Pancreas (tissue), 10 donors: ENCODE measurements around the gene TOM1L1. TPM values are rescaled to one million over a fixed set of nuclear protein-coding genes. Genes with fewer than 3 reads are reported as not detected.
"Not testable (repeated sequence)": the region's sequence is repeated elsewhere in the genome, so short reads cannot be mapped to it uniquely, and the experiment has no call there.

Experiments
- ATAC-seq, 4 donors: fragments of 200-7000 bp; cut with Tn5 transposase; one replicate each; pipeline versions ENCODE4 v1.8.0 to v1.9.1; 2020; ENCODE audit warnings: mild to moderate bottlenecking in 4 of 4, moderate library complexity in 4 of 4
- DNase-seq, 6 donors: peaks; one replicate each; pipeline ENCODE4 v3.0.0-alpha.2; 2020
- FAIRE-seq: peaks from 2 replicates; lab custom pipeline; 2012; peaks lifted over from hg19 to GRCh38; lab: Jason Lieb, UNC
- H3K27ac ChIP-seq, 4 donors: fragments of 200-600 bp; sonication (generic); 1 replicate in 3 of 4; 2 replicates in 1 of 4; pipeline versions ENCODE4 v1.5.0 to v1.8.0; 2020
- H3K27me3 ChIP-seq, 4 donors: fragments of 200-600 bp; one replicate each; pipeline ENCODE4 v1.8.0; 2021
- H3K36me3 ChIP-seq, 3 donors: fragments of 200-600 bp; sonication (generic) in 1 of 3; one replicate each; pipeline versions ENCODE4 v1.5.0 to v1.8.0; 2020 to 2021
- H3K4me1 ChIP-seq, 3 donors: fragments of 200-600 bp; one replicate each; pipeline ENCODE4 v1.8.0; 2021
- H3K4me3 ChIP-seq, 4 donors: fragments of 200-600 bp; sonication (generic) in 2 of 4; one replicate each; pipeline versions ENCODE4 v1.5.0 to v1.8.0; 2020 to 2021
- H3K9me3 ChIP-seq, 4 donors: fragments of 200-600 bp; one replicate each; pipeline ENCODE4 v1.8.0; 2021
- CTCF ChIP-seq, 4 donors: fragments of 200-600 bp; sonication (generic) in 3 of 4; IDR thresholded peaks; one replicate each; pipeline versions ENCODE4 v1.5.0 to v1.8.0; 2021; ENCODE audit warnings: antibody characterized with exemption in 4 of 4
- WGBS, 2 donors: extraction: QIAGEN DNeasy Blood & Tissue Kit; methylation state at CpG; one replicate each; pipeline ENCODE4 v1.1.7; 2013; 5-methylcytosine and 5-hydroxymethylcytosine counted together
- intact Hi-C, 3 donors: fragments of 100-400 bp; cut with DNase I; formaldehyde crosslinking; loops; one replicate each; pipeline versions ENCODE4 v1.11.1 to v1.14.2; 2022
- polyA plus RNA-seq, 2 donors: library from polyadenylated mRNA; stranded (reverse); fragments of 200-250 nt; gene quantifications; one replicate each; pipeline ENCODE4 v1.2.3, GENCODE V29; 2013
- total RNA-seq, 6 donors: library from RNA; stranded (reverse); fragmentation: NEBNext Ultra II Directional in 4 of 6; extraction: Animal tissue kit (Norgen Biotek cat#: 25700) in 4 of 6; gene quantifications; one replicate each; pipeline versions ENCODE4 v1.2.1 to v1.2.4, GENCODE V29; 2021 to 2023
- donor health status: healthy with polysubstance abuse.
- donor health status: DM: no; HTN: no; CAD: no; lungs with moderate emphysema.
- donor health status: DM: no; HTN: no; CAD: no.
- donor health status: control.
- donor health status: control.
- donor health status: Bipolar disorder and iron deficiency.
- donor health status: DM: yes; HTN: yes; CAD: no.
- donor health status: DM: no; HTN: no; CAD: no.
- donor health status: DM: no; HTN: no; CAD: no.
- donor health status: DM: yes; HTN: yes; CAD: no.

Gene TOM1L1
- total and polyA plus RNA-seq, 8 donors = 14.2 to 39.0 (median 31.8) TPM

- no peak for ATAC-seq
- no peak for TF ChIP-seq CTCF (IDR thresholded peaks at IDR 0.05)
- Histone ChIP-seq H3K4me1 (peaks cover 0 to 11% (median 0%) of the 10 kb centered on the region in 3 donors), H3K36me3 (no peaks in the 10 kb centered on the region), H3K27me3 (no peaks in the 10 kb centered on the region), H3K9me3 (no peaks in the 10 kb centered on the region), H3K27ac (no peak overlapping the region), H3K4me3 (no peak overlapping the region)
- DNase-seq = no peak
- FAIRE-seq = no peak
- 48 to 49% methylated on average over 2 of the region's 2 CpGs for WGBS, 2 donors
- intact Hi-C loops = no loop called here
Observed at GRCh38 chr17:54863176-54863575, 37.5 kb upstream of the TOM1L1 start.

- Histone ChIP-seq H3K27ac (no peak overlapping the region), H3K9me3 (no peaks in the 10 kb centered on the region), H3K27me3 (no peaks in the 10 kb centered on the region), H3K4me3 (no peak overlapping the region), H3K36me3 (no peaks in the 10 kb centered on the region), H3K4me1 (peaks cover 0 to 11% (median 0%) of the 10 kb centered on the region in 3 donors)
- no peak for TF ChIP-seq CTCF (IDR thresholded peaks at IDR 0.05)
- 97 to 98% methylated on average over 1 of the region's 1 CpG for WGBS, 2 donors
- intact Hi-C loops = no loop called here
- ATAC-seq = peak in 1 of 4 donors; percentile 12
- DNase-seq = no peak
- no peak for FAIRE-seq
Observed at GRCh38 chr17:54864070-54864469, 36.6 kb upstream of the TOM1L1 start.

- Histone ChIP-seq H3K27me3 (no peaks in the 10 kb centered on the region), H3K9me3 (no peaks in the 10 kb centered on the region), H3K36me3 (no peaks in the 10 kb centered on the region), H3K27ac (no peak overlapping the region), H3K4me1 (peaks cover 0 to 11% (median 0%) of the 10 kb centered on the region in 3 donors), H3K4me3 (no peak overlapping the region)
- 17 to 30% methylated on average over 8 of the region's 8 CpGs for WGBS, 2 donors
- DNase-seq (no peak), FAIRE-seq (no peak), ATAC-seq (peak in 3 of 4 donors; percentile 40 to 64 (median 55))
- intact Hi-C loops = no loop called here
- no peak for TF ChIP-seq CTCF (IDR thresholded peaks at IDR 0.05)
Observed at GRCh38 chr17:54864636-54865356, 35.9 kb upstream of the TOM1L1 start.

GRCh38 chr17:54867634-54868033 lies 33.0 kb upstream of the TOM1L1 start:
- DNase-seq (no peak), ATAC-seq (no peak), FAIRE-seq (no peak)
- TF ChIP-seq CTCF (IDR thresholded peaks at IDR 0.05) = no peak
- H3K27me3 ChIP-seq = no peaks in the 10 kb centered on the region
- intact Hi-C loops = no loop called here
- no peak overlapping the region for H3K4me3 ChIP-seq
- no peak overlapping the region for H3K27ac ChIP-seq
- no peaks in the 10 kb centered on the region for H3K36me3 ChIP-seq
- peaks cover 0 to 11% (median 0%) of the 10 kb centered on the region in 3 donors for H3K4me1 ChIP-seq
- H3K9me3 ChIP-seq = no peaks in the 10 kb centered on the region
- 67 to 90% methylated on average over 2 of the region's 2 CpGs for WGBS, 2 donors

GRCh38 chr17:54870671-54871175 lies 29.9 kb upstream of the TOM1L1 start:
- DNase-seq (no peak), FAIRE-seq (no peak), ATAC-seq (no peak)
- H3K4me3 ChIP-seq = no peak overlapping the region
- no peak overlapping the region for H3K27ac ChIP-seq
- 73 to 87% methylated on average over 1 of the region's 1 CpG for WGBS, 2 donors
- no peaks in the 10 kb centered on the region for H3K4me1 ChIP-seq
- no peaks in the 10 kb centered on the region for H3K36me3 ChIP-seq
- intact Hi-C loops = no loop called here
- TF ChIP-seq CTCF (IDR thresholded peaks at IDR 0.05) = no peak
- H3K27me3 ChIP-seq = no peaks in the 10 kb centered on the region
- H3K9me3 ChIP-seq = no peaks in the 10 kb centered on the region

- H3K9me3 ChIP-seq, FAIRE-seq, H3K4me1 ChIP-seq, H3K4me3 ChIP-seq, intact Hi-C loops, H3K27ac ChIP-seq, H3K27me3 ChIP-seq, DNase-seq, ATAC-seq, H3K36me3 ChIP-seq: not testable (repeated sequence)
- WGBS, 2 donors = 82 to 92% methylated on average over 2 of the region's 2 CpGs
Observed at GRCh38 chr17:54875906-54876305, 24.7 kb upstream of the TOM1L1 start.
